Astrocyte of the spinal cord (primary cell): ENCODE data around the gene DSC1.
A peak's percentile ranks its signal among the peaks of the same experiment; 100 is the strongest.
"Not testable (repeated sequence)": the region's sequence is repeated elsewhere in the genome, so short reads cannot be mapped to it uniquely, and the experiment has no call there.

Source experiments
- DNase-seq: peaks from one replicate; pipeline ENCODE4 v3.0.0; 2011; ENCODE audit warnings: low read depth, low spot score
- H3K4me3 ChIP-seq: 2 replicates; pipeline ENCODE4 v1.5.1; 2011; ENCODE audit warnings: low read depth, mild to moderate bottlenecking, low read length, moderate library complexity
- in situ Hi-C: cut with HindIII; loops from 2 replicates; pipeline ENCODE4 v1.10.0; 2017; ENCODE audit warnings: low sequenced_read_pairs
- TF ChIP-seq, protein P1 (sequence below): IDR thresholded peaks from 2 replicates; pipeline ENCODE4 v1.5.1; 2012; ENCODE audit warnings: low read depth, mild to moderate bottlenecking, low read length, inconsistent platforms

DSC1 gene

DNA sequence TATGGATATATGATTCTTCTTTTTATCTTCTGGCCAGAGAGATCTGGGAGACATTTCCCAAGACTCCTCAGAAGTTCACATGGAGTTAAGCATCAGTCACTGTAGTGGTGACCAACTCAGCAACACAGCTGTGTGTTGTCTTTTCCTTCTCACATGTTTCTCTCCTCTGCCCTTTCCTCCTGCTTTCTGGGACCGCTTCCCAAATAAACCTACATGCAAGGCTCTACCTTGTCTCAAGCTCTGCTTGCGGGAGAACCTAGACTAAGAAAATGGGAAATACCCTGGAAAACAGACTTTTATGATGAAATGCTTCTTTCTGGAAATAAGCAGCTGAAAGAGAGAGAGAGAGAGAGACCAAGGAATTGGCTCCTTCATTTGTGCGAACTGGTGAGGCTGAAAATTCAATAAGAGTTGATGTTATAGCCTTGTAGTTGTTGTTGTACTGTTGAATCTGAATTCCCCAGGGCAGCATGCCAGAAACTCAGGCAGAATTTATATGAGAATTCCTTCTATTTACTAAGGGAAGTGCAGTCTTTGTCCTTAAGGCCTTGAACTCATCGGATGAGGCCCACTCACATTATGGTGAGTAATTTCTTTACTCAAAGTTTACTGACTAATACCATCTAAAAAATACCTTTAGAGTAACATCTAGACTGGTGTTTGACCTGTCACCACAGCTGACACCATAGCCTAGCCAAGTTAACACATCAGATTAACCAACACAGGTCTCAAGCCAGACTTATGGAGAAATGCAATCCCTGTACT lies 22.7 kb upstream of the DSC1 start:
- TF ChIP-seq, protein P1, sequence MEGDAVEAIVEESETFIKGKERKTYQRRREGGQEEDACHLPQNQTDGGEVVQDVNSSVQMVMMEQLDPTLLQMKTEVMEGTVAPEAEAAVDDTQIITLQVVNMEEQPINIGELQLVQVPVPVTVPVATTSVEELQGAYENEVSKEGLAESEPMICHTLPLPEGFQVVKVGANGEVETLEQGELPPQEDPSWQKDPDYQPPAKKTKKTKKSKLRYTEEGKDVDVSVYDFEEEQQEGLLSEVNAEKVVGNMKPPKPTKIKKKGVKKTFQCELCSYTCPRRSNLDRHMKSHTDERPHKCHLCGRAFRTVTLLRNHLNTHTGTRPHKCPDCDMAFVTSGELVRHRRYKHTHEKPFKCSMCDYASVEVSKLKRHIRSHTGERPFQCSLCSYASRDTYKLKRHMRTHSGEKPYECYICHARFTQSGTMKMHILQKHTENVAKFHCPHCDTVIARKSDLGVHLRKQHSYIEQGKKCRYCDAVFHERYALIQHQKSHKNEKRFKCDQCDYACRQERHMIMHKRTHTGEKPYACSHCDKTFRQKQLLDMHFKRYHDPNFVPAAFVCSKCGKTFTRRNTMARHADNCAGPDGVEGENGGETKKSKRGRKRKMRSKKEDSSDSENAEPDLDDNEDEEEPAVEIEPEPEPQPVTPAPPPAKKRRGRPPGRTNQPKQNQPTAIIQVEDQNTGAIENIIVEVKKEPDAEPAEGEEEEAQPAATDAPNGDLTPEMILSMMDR, result no peak
- peak; percentile 15 for DNase-seq
- no peak overlapping the region for H3K4me3 ChIP-seq
- in situ Hi-C loops, result no loop called here

- no peak overlapping the region for H3K4me3 ChIP-seq
- in situ Hi-C loops, result no loop called here
- DNase-seq, result no peak
- TF ChIP-seq, protein P1, result no peak
Measured at GRCh38 chr18:31183302-31183701, 20.6 kb upstream of the DSC1 start.

DNA sequence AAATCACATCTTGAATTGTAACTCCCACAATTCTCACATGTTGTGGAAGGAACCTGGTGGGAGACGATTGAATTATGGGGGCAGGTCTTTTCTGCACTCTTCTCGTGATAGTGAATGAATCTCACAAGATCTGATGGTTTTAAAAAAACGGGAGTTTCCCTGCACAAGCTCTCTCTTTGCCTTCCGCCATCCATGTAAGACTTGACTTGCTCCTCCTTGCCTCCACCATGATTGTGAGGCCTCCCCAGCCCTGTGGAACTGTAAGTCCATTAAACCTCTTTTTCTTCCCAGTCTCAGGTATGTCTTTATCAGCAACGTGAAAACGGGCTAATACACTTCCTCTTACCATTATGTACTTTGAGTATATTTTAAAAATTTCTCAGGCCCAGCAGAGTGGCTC lies 14.7 kb upstream of the DSC1 start:
- H3K4me3 ChIP-seq, DNase-seq, in situ Hi-C loops: not testable (repeated sequence)

DNA sequence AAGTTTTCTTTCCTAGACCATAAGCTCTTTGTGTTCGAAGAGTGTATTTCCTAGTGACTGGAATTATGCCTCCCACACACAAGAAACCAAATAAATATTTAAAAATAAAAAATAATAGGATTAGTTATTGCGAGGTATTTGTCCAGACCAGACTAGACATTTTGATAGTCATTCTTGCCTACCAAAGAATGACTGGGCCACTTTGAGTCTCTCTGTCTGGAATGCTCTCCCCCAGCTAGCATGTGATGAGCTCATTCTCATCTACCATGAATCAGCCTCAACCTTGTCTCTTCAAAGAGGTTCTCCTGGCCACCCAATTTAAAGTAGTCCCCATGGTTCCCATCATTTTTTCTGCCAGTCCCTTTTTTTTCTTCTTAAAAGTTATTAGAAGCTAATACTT lies 13.9 kb upstream of the DSC1 start:
- in situ Hi-C loops, result no loop called here
- DNase-seq, result no peak

GRCh38 chr18:31171144-31171839 lies 8.6 kb upstream of the DSC1 start:
- in situ Hi-C loops, result no loop called here
- no peak for DNase-seq
- TF ChIP-seq, protein P1, result no peak
- H3K4me3 ChIP-seq, result no peak overlapping the region

More for the DNA sequence above, 13.9 kb upstream of the DSC1 start:
- no peak overlapping the region for H3K4me3 ChIP-seq
- TF ChIP-seq, protein P1, result no peak

GRCh38 chr18:31170335-31170734 lies 7.7 kb upstream of the DSC1 start:
- H3K4me3 ChIP-seq, result no peak overlapping the region
- no peak for DNase-seq
- TF ChIP-seq, protein P1, result no peak
- in situ Hi-C loops, result no loop called here

DNA sequence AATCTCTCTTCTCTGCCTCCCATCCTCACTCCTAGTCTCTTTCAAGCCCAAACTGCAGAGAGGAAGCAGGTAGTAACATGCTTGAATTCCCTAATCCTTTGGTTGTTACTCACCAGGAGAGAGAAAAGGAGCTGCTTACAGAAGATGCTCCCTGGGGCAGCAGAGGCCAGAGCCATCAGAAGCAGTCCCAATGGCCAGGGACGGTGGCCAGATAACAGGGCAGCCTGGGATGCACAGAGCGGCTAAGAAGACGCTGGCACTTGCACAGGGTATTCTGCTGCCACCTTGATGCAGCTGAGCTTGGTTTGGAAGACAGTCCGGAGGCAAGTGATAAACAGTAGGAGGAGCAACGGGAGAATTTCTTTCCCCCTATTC lies 250 bp downstream of the DSC1 start:
- H3K4me3 ChIP-seq, result no peak overlapping the region
- no peak for DNase-seq
- TF ChIP-seq, protein P1, result no peak
- in situ Hi-C loops, result no loop called here
